Measurements from ENCODE around the gene MRAS.

MRAS gene

GRCh38 chr3:138347960-138348753 lies at the start of gene MRAS:
MRAS (plus strand) TSS chr3:138348579; CDS start chr3:138372884, 24,305 bp downstream.
- H3K4me3 ChIP-seq (ENCODE audit: low read length): peak within 1 kb of the TSS; percentile 64
- no peaks in the 10 kb centered on the region for H3K27me3 ChIP-seq (ENCODE audit: control insufficient read depth, insufficient read depth, low read length)
- H3K4me1 ChIP-seq (ENCODE audit: control insufficient read depth, insufficient read depth, low read length): peaks cover 4% of the 10 kb centered on the region
- peak within 1 kb of the TSS; percentile 88 for H3K27ac ChIP-seq (ENCODE audit: low read depth, low read length)
- no peaks in the 10 kb centered on the region for H3K36me3 ChIP-seq (ENCODE audit: control insufficient read depth, insufficient read depth, low read length)
- peak within 1 kb of the TSS; percentile 74 for H3K9ac ChIP-seq (ENCODE audit: low read length)

GRCh38 chr3:138300647-138301046 lies 47.7 kb upstream of the MRAS start:
- Histone ChIP-seq H3K4me1 (ENCODE audit: control insufficient read depth, insufficient read depth, low read length) (no peaks in the 10 kb centered on the region), H3K4me3 (ENCODE audit: low read length) (no peak overlapping the region), H3K36me3 (ENCODE audit: control insufficient read depth, insufficient read depth, low read length) (peaks cover 6% of the 10 kb centered on the region), H3K27me3 (ENCODE audit: control insufficient read depth, insufficient read depth, low read length) (no peaks in the 10 kb centered on the region), H3K9ac (ENCODE audit: low read length) (no peak overlapping the region), H3K27ac (ENCODE audit: low read depth, low read length) (no peak overlapping the region)

GRCh38 chr3:138303474-138303873 lies 44.9 kb upstream of the MRAS start:
- no peak overlapping the region for H3K9ac ChIP-seq (ENCODE audit: low read length)
- no peak overlapping the region for H3K4me3 ChIP-seq (ENCODE audit: low read length)
- H3K27me3 ChIP-seq (ENCODE audit: control insufficient read depth, insufficient read depth, low read length): no peaks in the 10 kb centered on the region
- H3K36me3 ChIP-seq (ENCODE audit: control insufficient read depth, insufficient read depth, low read length): peaks cover 3% of the 10 kb centered on the region
- H3K27ac ChIP-seq (ENCODE audit: low read depth, low read length): no peak overlapping the region
- no peaks in the 10 kb centered on the region for H3K4me1 ChIP-seq (ENCODE audit: control insufficient read depth, insufficient read depth, low read length)

- Histone ChIP-seq H3K4me3 (ENCODE audit: low read length) (no peak overlapping the region), H3K27ac (ENCODE audit: low read depth, low read length) (no peak overlapping the region), H3K9ac (ENCODE audit: low read length) (no peak overlapping the region), H3K4me1 (ENCODE audit: control insufficient read depth, insufficient read depth, low read length) (no peaks in the 10 kb centered on the region), H3K36me3 (ENCODE audit: control insufficient read depth, insufficient read depth, low read length) (no peaks in the 10 kb centered on the region), H3K27me3 (ENCODE audit: control insufficient read depth, insufficient read depth, low read length) (no peaks in the 10 kb centered on the region)
These were observed 40.5 kb upstream of the MRAS start for GRCh38 chr3:138307899-138308298.

- Histone ChIP-seq H3K4me3 (ENCODE audit: low read length) (no peak overlapping the region), H3K27ac (ENCODE audit: low read depth, low read length) (no peak overlapping the region), H3K27me3 (ENCODE audit: control insufficient read depth, insufficient read depth, low read length) (no peaks in the 10 kb centered on the region), H3K9ac (ENCODE audit: low read length) (no peak overlapping the region), H3K4me1 (ENCODE audit: control insufficient read depth, insufficient read depth, low read length) (no peaks in the 10 kb centered on the region), H3K36me3 (ENCODE audit: control insufficient read depth, insufficient read depth, low read length) (no peaks in the 10 kb centered on the region)
These were observed 39.6 kb upstream of the MRAS start for GRCh38 chr3:138308783-138309182.

GRCh38 chr3:138310494-138310893 lies 37.9 kb upstream of the MRAS start:
- Histone ChIP-seq H3K27ac (ENCODE audit: low read depth, low read length) (no peak overlapping the region), H3K36me3 (ENCODE audit: control insufficient read depth, insufficient read depth, low read length) (no peaks in the 10 kb centered on the region), H3K9ac (ENCODE audit: low read length) (no peak overlapping the region), H3K4me3 (ENCODE audit: low read length) (no peak overlapping the region), H3K27me3 (ENCODE audit: control insufficient read depth, insufficient read depth, low read length) (no peaks in the 10 kb centered on the region), H3K4me1 (ENCODE audit: control insufficient read depth, insufficient read depth, low read length) (no peaks in the 10 kb centered on the region)

- H3K4me3 ChIP-seq (ENCODE audit: low read length): no peak overlapping the region
- no peaks in the 10 kb centered on the region for H3K27me3 ChIP-seq (ENCODE audit: control insufficient read depth, insufficient read depth, low read length)
- H3K27ac ChIP-seq (ENCODE audit: low read depth, low read length): no peak overlapping the region
- H3K9ac ChIP-seq (ENCODE audit: low read length): no peak overlapping the region
- no peaks in the 10 kb centered on the region for H3K4me1 ChIP-seq (ENCODE audit: control insufficient read depth, insufficient read depth, low read length)
- no peaks in the 10 kb centered on the region for H3K36me3 ChIP-seq (ENCODE audit: control insufficient read depth, insufficient read depth, low read length)
These were observed 33.6 kb upstream of the MRAS start for GRCh38 chr3:138314751-138315150.

- H3K27me3 ChIP-seq (ENCODE audit: control insufficient read depth, insufficient read depth, low read length): no peaks in the 10 kb centered on the region
These were observed 30.7 kb upstream of the MRAS start for GRCh38 chr3:138317687-138318086.

GRCh38 chr3:138323971-138324370 lies 24.4 kb upstream of the MRAS start:
- Histone ChIP-seq H3K36me3 (ENCODE audit: control insufficient read depth, insufficient read depth, low read length) (no peaks in the 10 kb centered on the region), H3K27ac (ENCODE audit: low read depth, low read length) (no peak overlapping the region), H3K4me1 (ENCODE audit: control insufficient read depth, insufficient read depth, low read length) (no peaks in the 10 kb centered on the region), H3K4me3 (ENCODE audit: low read length) (no peak overlapping the region), H3K9ac (ENCODE audit: low read length) (no peak overlapping the region), H3K27me3 (ENCODE audit: control insufficient read depth, insufficient read depth, low read length) (no peaks in the 10 kb centered on the region)

More at GRCh38 chr3:138317687-138318086, 30.7 kb upstream of the MRAS start:
- Histone ChIP-seq H3K27ac (ENCODE audit: low read depth, low read length) (no peak overlapping the region), H3K36me3 (ENCODE audit: control insufficient read depth, insufficient read depth, low read length) (no peaks in the 10 kb centered on the region), H3K9ac (ENCODE audit: low read length) (no peak overlapping the region), H3K4me1 (ENCODE audit: control insufficient read depth, insufficient read depth, low read length) (no peaks in the 10 kb centered on the region), H3K4me3 (ENCODE audit: low read length) (no peak overlapping the region)

- H3K27ac ChIP-seq (ENCODE audit: low read depth, low read length): no peak overlapping the region
- H3K4me3 ChIP-seq (ENCODE audit: low read length): no peak overlapping the region
- H3K9ac ChIP-seq (ENCODE audit: low read length): no peak overlapping the region
- H3K36me3 ChIP-seq (ENCODE audit: control insufficient read depth, insufficient read depth, low read length): no peaks in the 10 kb centered on the region
- no peaks in the 10 kb centered on the region for H3K4me1 ChIP-seq (ENCODE audit: control insufficient read depth, insufficient read depth, low read length)
- H3K27me3 ChIP-seq (ENCODE audit: control insufficient read depth, insufficient read depth, low read length): no peaks in the 10 kb centered on the region
These were observed 22.4 kb upstream of the MRAS start for GRCh38 chr3:138325990-138326389.

GRCh38 chr3:138326866-138327595 lies 21.3 kb upstream of the MRAS start:
- Histone ChIP-seq H3K36me3 (ENCODE audit: control insufficient read depth, insufficient read depth, low read length) (no peaks in the 10 kb centered on the region), H3K27ac (ENCODE audit: low read depth, low read length) (no peak overlapping the region), H3K4me3 (ENCODE audit: low read length) (no peak overlapping the region), H3K27me3 (ENCODE audit: control insufficient read depth, insufficient read depth, low read length) (no peaks in the 10 kb centered on the region), H3K4me1 (ENCODE audit: control insufficient read depth, insufficient read depth, low read length) (no peaks in the 10 kb centered on the region), H3K9ac (ENCODE audit: low read length) (no peak overlapping the region)

GRCh38 chr3:138327831-138328230 lies 20.5 kb upstream of the MRAS start:
- no peak overlapping the region for H3K9ac ChIP-seq (ENCODE audit: low read length)
- H3K4me3 ChIP-seq (ENCODE audit: low read length): no peak overlapping the region
- H3K4me1 ChIP-seq (ENCODE audit: control insufficient read depth, insufficient read depth, low read length): no peaks in the 10 kb centered on the region
- no peaks in the 10 kb centered on the region for H3K36me3 ChIP-seq (ENCODE audit: control insufficient read depth, insufficient read depth, low read length)
- no peaks in the 10 kb centered on the region for H3K27me3 ChIP-seq (ENCODE audit: control insufficient read depth, insufficient read depth, low read length)
- no peak overlapping the region for H3K27ac ChIP-seq (ENCODE audit: low read depth, low read length)

Measured in rectal smooth muscle tissue (tissue), 1 donor.